GM21786 (cell line): Measurements from ENCODE around the gene SYPL1.
A peak's percentile ranks its signal among the peaks of the same experiment; 100 is the strongest.
"Not testable (repeated sequence)": the region's sequence is repeated elsewhere in the genome, so short reads cannot be mapped to it uniquely, and the experiment has no call there.

Experiments
- ATAC-seq: cut with Tn5 transposase; IDR thresholded peaks from one replicate; pipeline ENCODE4 v1.9.1; 2021; ENCODE audit not compliant: unreplicated experiment

The SYPL1 gene

DNA sequence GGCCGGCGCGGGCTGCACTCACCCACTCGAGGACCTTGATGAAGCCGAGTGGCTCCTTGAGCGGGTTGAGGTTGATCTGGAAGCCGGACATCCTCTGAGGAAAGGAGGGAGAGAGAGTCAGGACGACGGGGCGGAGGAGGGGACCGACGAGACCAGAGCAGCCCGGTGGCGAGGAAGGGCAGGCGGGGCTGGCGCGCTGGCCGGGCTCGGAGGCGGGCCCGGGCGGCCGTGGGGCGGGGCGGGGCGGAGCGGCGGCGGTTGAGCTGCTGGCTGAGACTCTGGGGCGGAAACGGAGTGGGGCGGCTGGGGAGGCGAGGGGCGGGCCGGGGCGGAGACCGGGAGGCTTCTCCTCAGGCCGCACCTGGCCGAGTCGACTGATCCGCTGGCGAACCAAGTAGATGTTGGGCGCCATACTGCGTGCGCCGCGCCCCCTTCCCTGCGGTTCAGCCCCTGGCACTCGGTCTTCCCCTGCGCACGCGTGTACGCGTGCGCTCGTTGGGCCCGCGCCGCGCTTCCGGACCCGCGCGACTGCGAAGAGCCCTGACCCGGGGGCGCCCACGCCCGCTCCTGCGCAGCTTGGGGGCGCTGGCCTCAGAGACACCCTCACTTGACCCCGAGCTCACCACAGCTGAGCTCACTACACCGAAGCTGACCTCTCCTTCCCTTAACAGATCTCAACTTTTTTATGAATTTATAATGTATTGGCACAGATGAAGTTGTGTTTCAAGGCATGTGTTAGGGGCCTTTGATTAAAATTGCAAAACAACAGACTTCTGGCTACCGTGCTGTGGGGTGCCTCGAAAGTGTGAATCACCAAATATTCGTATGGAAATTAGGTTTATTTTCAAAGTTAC is at the start of gene SYPL1:
TSS of gene SYPL1 (minus strand) at position 195 of the 854 bp plus-strand sequence. CDS start at position 91, 104 bp downstream.
- ATAC-seq, result peak; percentile 73

DNA sequence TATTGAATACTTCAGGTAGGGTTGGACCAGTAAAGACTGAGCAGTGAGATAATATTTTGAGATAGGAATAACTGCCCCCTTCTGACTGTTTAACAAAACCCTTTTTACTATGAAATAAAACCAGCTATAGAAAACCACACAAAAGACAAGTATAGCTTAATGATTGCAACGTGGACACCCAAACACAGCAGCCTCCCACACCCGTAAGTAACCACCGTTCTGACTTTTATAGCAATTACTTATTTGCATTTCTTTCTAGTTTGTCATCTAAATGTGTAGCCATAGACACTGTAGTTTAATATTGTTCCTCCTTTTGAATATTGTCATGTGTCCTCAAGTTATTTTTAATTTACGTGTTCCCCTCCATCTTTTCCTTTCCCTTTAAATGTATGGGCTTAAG is 42.9 kb upstream of the SYPL1 start:
- ATAC-seq, result no peak

DNA sequence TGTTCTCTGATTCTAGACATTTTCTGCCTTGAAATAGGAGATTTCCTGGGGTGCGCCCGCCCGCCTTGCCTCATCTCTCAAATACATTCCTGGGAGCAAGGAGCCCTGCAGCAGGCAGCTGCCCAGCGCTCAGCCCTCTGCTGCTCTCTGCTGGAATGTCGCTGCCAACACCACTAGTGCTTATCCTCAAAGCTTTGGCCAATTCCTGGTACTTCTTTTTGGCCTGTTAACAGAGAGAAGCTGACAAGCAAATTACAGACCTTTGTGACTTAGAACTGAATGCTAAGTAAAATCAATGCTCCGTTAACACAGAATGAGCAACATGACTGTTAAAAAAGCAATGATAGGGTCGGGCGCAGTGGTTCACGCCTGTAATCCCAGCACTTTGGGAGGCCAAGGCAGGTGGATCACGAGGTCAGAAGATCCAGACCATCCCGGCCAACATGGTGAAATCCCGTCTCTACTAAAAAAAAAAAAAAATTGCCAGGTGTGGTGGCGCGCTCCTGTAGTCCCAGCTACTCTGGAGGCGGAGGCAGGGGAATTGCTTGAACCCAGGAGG is 41.9 kb upstream of the SYPL1 start:
- ATAC-seq, result peak; percentile 70

DNA sequence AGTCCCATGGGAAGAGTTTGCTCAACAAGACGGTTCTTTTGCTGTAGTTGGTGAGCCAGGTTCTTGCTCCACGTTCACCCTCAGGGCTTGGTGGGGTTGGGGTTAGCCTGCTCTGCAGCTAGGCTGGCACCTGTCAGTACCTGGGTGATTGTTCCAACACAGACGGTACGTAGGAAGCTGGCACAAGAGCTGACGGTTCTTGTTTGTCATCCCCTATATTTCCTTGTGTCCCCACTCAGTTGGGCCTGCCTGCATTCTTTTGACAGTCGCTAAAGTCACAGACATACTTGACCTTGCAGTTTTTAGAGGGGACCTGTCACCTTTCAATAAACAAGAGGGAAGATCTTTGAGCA is 40.2 kb upstream of the SYPL1 start:
- no peak for ATAC-seq

DNA sequence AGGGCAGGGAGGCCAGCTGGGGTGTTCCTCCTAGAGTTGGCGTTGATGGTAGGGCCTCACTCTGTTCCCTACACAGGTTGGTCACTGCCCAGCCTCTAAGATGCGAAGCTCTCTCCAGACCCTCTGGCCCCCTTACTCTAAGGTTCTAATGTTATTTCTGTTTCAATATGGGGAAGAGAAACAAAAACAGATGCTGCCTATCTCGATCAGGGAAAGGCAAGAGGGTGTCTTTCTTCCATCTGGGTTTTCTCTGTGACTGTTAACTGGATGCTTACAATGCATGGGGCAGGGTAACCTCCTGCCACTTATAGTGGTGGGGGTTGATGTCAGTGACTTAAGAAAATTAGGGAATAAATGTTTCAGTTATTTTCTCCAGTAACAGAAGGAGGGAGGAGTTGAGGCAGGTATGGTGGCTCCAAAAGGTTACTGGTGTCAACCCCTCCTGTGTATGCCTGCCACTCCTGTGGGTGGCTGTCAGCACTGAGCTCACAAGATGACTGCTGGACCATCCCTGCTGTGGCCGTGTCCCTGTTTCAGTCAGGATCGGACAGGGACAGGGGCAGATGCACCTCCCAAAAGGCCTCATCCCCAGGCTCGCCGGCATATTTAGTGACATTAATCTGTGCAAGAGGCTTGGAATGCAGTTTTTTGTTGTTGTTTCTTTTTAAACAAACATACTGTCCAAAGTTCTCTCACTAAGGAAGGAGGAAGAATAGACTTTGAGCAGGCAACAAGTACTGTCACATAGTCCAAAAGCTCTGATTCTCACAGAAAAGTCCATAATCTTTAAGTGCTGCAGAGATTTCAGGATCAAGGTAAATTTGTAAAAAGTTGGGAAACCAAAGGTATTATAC is 39.6 kb upstream of the SYPL1 start:
- no peak for ATAC-seq

DNA sequence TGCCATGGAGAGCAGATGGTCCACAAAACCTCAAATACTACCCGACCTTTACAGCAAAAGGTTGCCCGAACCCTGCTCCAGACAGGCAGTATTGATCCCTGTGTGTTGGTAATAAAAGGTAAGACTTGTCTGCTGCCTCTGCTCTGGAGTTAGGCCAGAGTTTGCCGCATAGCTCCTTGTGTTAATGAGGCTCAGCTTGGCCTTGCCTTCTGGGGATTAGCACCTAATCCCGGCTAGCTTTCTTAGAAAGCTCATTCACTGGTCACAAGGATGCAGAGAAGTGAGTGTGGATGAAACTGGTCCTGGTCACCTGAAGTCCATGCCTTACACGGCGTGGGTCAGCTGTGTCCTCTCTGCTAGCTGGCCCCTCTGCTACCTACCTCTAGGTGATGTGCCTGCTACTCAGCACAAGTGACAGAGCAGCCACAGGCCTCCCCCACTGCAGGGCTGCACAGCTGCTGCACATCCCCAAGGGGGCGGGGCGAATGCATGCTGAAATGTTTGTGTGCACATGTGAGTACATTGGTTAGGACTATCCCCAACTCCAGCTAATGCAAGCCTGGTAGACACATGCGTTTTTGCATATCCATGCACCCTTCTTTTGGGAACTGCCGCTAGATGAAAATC is 31.7 kb upstream of the SYPL1 start:
- ATAC-seq, result no peak

DNA sequence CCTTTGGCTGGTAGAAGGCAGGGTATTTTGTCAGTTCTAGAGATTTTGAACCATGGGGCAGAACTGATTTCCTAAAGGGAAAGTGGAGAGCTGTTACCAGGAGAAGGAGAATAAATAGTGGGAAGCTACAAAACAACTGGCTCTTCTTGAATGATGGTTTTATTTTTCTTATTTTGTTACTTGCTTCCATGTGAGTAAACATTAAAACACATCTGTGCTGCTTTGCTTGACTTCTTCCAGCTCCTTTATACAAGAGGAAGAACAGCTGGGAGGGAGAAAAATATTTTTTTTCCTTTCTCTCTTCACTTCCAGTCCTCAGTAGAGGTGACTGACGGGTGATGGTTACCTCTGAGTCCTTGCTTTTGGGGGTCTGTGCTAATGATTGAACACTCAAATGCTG is 30.0 kb upstream of the SYPL1 start:
- ATAC-seq, result no peak

DNA sequence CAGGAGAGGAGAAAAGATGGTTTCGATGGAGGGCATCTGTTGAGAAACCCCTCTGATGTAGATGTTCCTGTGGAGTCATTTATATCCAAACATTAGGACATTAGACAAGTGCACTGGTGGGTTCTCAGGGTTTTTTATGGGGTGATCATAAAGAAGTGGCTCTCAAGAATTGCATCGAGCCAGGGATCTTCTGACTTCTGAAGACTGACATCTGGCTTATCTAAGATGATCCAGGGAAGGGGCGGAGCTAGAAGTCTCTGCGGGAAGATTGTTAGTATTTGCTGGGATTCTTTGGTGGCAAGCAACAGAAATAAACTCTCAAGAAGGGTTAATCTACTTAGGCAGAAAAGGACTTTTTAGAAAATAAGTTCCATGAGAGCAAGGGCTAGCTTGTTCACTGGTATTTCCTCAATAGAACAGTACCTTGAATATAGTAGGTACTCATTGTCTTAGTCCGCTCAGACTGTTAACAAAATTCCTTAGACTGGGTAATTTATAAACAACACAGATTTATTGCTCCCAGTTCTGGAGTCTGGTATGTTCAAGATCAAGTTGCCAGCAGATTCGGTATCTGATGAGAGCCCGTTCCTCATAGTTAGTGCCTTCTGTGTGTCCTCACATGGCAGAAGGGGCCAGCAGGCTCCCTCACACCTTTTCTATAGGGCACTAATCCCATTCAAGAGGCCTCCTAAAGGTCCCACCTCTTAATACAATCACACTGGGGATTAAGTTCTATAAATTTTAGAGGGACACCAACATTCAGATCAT is 28.5 kb upstream of the SYPL1 start:
- no peak for ATAC-seq

DNA sequence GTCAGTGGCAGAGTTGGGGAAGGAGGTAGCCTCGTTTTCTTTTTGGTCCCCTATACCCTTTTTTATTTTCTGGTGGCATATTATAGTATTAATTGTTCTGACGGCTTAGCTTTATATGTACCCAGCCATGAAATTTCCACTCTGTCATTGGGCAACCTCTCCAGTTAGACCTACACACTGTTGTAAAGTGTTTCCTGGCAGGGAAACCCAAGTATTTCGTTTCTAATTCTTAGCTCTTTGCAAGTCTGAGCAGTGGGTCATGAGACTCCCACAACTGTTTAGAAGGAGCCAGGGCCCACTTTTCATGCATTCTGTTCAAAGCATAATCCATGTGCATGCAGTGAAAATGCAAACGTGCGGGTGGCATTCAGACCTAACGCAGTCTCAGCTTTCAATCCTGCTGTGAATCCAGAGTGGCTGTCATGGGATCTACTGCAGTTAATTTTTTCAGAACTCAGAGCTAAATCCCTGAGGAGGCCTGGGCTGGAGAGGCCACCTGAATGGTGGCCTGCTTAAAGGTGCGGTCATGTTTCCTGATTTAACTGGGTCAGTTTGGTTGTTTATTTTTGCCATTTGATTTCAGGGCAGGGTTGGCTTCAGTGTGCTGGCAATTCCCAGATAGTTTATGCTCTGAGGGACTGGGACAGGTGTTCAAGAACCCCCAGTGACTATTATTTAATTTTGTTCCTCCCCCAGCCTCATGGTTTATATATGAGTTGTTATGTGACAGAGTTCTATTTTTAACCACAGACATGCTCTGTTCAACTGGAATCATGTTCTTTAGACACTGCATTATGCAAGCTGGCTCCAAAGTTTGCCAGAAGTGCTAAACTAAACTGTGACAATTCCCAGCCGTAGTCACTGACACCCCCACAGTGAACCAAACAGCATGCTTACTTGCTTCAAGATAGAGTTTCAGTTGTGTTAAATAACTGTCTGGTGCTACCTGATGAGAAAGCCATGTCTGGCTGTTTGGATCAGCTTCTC is 27.4 kb upstream of the SYPL1 start:
- no peak for ATAC-seq

DNA sequence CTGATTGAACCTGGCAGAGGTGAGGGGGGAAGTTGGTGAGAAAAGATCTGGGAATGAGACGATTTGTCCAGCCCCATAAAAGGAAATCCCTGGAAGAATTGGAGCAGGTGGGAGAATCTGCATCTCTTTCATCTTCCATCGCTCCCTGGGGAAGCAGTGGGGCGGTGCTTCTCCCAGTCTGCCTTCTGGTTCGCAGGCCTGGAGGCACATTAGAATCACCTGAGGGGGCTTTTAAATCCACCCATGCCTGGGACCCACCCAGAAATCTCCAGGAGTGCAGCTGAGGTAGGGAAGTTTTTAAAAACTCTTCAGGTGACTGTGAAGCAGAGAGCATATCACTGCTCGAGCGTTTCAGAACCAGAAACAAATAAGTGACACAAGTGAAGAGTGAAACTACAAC is 26.7 kb upstream of the SYPL1 start:
- no peak for ATAC-seq

DNA sequence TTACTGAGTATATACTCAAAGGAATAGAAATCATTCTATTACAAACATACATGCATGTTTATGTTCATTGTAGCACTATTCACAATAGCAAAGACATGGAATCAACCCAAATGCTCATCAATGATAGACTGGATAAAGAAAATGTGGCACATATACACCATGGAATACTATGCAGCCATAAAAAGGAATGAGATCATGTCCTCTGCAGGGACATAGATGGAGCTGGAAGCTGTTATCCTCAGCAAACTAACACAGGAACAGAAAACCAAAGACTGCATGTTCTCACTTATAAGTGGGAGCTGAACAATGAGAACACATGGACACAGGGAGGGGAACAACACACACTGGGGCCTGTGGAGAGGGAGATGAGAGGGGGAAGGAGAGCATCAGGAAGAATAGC is 26.1 kb upstream of the SYPL1 start:
- not testable (repeated sequence) for ATAC-seq

DNA sequence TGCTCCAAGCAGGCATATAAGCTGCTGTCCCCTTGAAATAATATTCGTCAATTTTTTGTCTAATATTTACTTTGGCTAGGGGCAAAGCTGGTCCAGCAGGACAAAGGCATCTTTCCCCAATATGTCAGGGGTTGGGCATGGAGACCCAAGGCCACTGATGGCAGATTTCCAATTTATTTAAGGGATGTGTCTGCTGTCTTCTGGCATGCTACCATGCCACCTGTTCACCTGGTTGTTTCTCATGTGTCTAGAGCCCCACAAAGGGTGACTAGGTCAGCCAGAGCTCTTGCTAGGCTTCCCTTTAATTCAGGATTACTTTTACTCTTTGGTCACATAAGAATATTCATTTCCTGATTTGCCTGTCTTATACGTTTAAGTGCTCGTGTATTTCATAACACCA is 22.1 kb upstream of the SYPL1 start:
- ATAC-seq, result no peak

DNA sequence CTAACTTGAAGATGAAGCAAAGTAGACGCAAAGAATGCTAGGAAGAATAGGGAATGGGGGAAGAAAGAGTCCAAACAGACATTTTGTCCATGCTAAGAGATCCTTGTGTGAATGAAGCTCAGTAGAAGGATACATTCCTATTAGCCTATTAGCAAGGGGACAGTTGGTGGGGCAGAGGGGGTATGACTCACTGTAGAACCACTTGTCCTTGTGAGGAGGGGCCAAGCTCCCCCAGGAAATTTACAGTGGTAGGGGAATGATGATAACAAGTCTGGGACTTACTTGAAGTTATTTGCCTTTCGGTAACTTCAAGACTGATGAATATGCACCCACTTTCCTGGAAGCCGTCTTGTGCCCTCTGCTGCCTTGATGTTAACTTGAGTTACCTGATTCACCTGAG is 17.2 kb upstream of the SYPL1 start:
- ATAC-seq, result no peak

DNA sequence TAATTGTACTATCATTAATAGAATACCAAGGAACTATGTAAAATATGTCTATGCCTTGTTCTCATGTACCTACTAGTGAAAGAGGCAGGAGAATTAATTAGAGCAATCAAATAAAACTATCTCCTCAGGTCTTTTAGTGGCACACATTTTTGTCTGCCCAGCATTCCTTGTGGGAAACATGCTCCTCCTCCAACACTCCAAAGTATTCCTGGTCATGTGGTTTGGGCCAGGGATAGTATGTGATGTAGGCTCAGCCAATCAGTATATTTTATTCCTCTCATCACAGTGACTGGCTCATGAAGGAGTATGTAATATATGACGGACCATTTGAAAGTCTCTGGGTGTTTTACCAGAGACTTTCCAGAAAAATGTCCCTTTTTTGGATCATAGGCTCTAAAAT is 16.7 kb upstream of the SYPL1 start:
- ATAC-seq, result no peak

DNA sequence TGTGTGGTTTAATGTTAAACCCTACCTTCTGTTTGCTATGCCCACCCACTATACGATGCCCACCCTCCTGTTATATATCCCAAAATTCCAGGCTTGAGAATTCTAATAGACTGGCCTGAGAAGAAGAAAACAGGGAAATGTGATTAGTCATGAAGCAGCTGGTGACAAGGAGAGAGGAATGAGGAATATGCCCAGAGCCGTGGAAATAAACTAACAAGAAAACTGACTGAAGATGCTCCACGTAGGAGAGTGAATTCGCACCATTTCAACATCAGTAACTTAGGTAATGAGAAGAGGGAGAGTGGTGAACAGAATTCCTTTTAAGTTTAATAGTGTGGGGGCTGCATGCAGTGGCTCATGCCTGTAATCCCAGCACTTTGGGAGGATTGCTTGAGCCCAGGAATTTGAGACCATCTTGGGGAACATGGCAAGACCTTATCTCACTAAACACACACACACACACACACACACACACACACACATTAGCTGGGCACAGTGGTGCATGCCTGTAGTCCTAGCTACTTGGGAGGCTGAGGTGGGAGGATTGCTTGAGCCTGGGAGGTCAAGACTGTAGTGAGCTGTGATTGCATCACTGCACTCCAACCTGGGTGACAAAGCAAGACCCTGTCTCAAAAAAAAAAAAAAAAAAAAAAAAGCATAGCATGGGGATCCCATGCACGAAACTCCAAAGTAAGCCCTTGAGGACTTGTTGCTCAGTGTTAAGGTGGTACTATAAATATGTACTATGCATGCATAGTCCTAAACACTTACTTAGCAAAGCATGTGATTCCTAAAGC is 16.1 kb upstream of the SYPL1 start:
- no peak for ATAC-seq

DNA sequence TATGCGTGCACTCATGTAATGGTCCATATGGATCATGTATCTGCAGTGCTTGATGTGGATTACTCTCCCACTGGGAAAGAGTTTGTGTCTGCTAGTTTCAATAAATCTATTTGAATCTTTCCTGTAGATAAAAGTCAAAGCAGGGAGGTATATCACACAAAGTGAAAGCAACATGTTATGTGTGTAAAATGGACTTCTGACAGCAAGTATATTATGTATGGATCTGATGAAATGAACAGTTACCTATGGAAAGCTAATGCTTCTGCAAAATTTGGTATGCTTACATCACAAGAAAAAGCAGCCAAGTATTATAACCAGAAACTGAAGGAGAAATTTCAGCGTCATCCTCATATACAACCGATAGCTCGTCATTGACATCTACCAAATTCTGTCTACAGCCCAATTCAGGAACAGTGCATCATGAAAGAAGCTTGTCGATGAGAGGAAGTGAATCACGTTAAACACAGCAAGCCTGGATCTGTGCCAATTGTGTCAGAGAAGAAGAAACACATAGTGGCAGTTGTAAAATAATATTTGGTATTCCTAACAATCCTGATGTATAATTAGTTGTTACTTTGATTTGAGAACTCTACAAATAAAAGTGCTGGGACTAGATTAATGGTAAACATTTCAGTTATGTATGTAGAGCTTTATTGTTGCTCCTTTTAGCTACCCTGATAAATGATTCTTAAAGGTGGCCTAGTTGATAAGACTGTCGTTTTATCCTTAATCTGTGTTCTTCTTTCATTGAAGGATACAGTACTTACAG is 14.2 kb upstream of the SYPL1 start:
- no peak for ATAC-seq

DNA sequence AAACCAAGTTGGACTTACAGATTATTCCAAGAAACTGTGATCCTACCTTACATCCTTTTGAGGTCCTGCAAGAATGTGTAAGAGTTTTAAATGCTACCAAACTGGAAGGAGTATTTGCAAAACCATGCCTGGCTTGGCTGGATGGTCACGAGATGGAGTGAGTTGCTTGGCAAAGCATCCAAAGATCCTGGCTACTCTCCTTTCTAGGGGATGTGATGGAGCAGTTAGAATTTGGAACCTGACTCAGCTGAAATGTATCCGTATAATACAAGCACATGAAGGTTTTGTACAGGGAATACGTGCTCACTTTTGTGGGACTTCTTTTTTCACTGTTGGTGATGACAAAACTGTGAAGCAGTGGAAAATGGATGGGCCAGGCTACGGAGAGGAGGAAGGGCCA is 13.3 kb upstream of the SYPL1 start:
- no peak for ATAC-seq

DNA sequence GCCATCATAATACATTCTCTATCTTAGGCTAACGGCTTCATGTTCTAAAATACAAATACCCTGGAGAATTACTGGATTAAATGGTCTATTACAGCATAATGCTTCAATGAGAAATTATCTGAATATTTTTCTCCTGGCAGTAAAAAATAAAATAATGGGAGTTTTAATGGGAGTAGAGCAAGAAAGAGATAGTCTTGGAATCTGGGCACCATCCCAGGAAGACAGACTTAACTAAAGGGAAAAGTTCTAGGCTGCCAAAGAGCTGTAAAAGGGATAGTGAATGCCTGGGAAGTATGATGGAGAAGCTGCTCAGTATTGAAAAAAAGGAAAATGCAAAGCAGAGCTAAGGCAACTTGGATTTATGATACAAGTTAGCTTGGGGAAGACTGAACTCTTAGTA is 12.1 kb upstream of the SYPL1 start:
- ATAC-seq, result no peak
